ENCODE data around the gene ITGB8.

GRCh38 chr7:20409961-20410360 is 79.3 kb downstream of the ITGB8 start:
- TF ChIP-seq GATA2 (IDR thresholded peaks at IDR 0.05; ENCODE audit: low read depth, low read length) (no peak), GATA3 (IDR thresholded peaks at IDR 0.05; ENCODE audit: low read depth, low read length) (no peak)

Measured in SH-SY5Y (cell line).